Neural progenitor cell (in vitro differentiated cells): Measurements from ENCODE around the gene ZMIZ1. TPM values are rescaled to one million over a fixed set of nuclear protein-coding genes. Genes with fewer than 3 reads are reported as not detected.

Source experiments
- DNase-seq: peaks from one replicate; pipeline ENCODE4 v3.0.0-alpha.2; 2016; ENCODE audit warnings: low spot score
- H2AFZ ChIP-seq: fragments of 200-600 bp; sonication (generic); replicated peaks from 2 replicates; pipeline ENCODE4 v1.6.1; 2016; ENCODE audit warnings: antibody characterized with exemption
- H3F3A ChIP-seq: fragments of 200-600 bp; sonication (generic); 2 replicates; pipeline ENCODE4 v1.6.1; 2016; ENCODE audit warnings: antibody characterized with exemption, low read depth
- H3K27ac ChIP-seq: fragments of 200-600 bp; sonication (generic); 2 replicates; pipeline ENCODE4 v1.5.1; 2016; ENCODE audit warnings: mild to moderate bottlenecking
- H3K27me3 ChIP-seq: fragments of 200-600 bp; sonication (generic); 2 replicates; pipeline ENCODE4 v1.6.1; 2016; ENCODE audit warnings: mild to moderate bottlenecking, moderate library complexity
- H3K36me3 ChIP-seq: fragments of 200-600 bp; sonication (generic); 2 replicates; pipeline ENCODE4 v1.5.1; 2016
- H3K4me1 ChIP-seq: fragments of 200-600 bp; sonication (generic); 2 replicates; pipeline ENCODE4 v1.6.1; 2016; ENCODE audit warnings: mixed run types
- H3K4me2 ChIP-seq: fragments of 200-600 bp; sonication (generic); 2 replicates; pipeline ENCODE4 v1.6.1; 2016
- H3K4me3 ChIP-seq: fragments of 200-600 bp; sonication (generic); 2 replicates; pipeline ENCODE4 v1.5.1; 2016
- H3K79me2 ChIP-seq: fragments of 200-600 bp; sonication (generic); 2 replicates; pipeline ENCODE4 v1.6.1; 2016; ENCODE audit warnings: low read depth
- H3K9ac ChIP-seq: fragments of 200-600 bp; sonication (generic); 2 replicates; pipeline ENCODE4 v1.6.1; 2016
- H3K9me3 ChIP-seq: fragments of 200-600 bp; sonication (generic); 2 replicates; pipeline ENCODE4 v1.5.1; 2016; ENCODE audit warnings: low read depth
- H4K20me1 ChIP-seq: fragments of 200-600 bp; sonication (generic); 2 replicates; pipeline ENCODE4 v1.6.1; 2016; ENCODE audit warnings: low read depth
- H3K27ac Mint-ChIP-seq: 3 replicates; pipeline ENCODE4 v1.8.0; 2021; ENCODE audit warnings: mixed read lengths
- H3K27me3 Mint-ChIP-seq: 2 replicates; pipeline ENCODE4 v1.8.0; 2022; ENCODE audit warnings: low read depth, mild to moderate bottlenecking, inconsistent platforms, moderate library complexity, mixed read lengths; ENCODE audit not compliant: insufficient read depth
- H3K36me3 Mint-ChIP-seq: 3 replicates; pipeline ENCODE4 v1.8.0; 2021; ENCODE audit warnings: mixed read lengths
- H3K4me1 Mint-ChIP-seq: 3 replicates; pipeline ENCODE4 v1.8.0; 2021; ENCODE audit warnings: mixed read lengths
- H3K4me3 Mint-ChIP-seq: 3 replicates; pipeline ENCODE4 v1.8.0; 2021; ENCODE audit warnings: mild to moderate bottlenecking, moderate library complexity, mixed read lengths
- H3K9me3 Mint-ChIP-seq: 3 replicates; pipeline ENCODE4 v1.8.0; 2020; ENCODE audit warnings: mixed read lengths
- CTCF ChIP-seq: fragments of 200-600 bp; sonication (generic); IDR thresholded peaks from 2 replicates; pipeline ENCODE4 v1.5.1; 2017; ENCODE audit warnings: antibody characterized with exemption, mild to moderate bottlenecking
- EZH2 ChIP-seq: fragments of 200-600 bp; sonication (generic); IDR thresholded peaks from 2 replicates; pipeline ENCODE4 v1.6.1; 2017; ENCODE audit warnings: antibody characterized with exemption, mild to moderate bottlenecking, moderate library complexity
- EZH2phosphoT487 ChIP-seq: fragments of 200-600 bp; sonication (generic); IDR thresholded peaks from 2 replicates; pipeline ENCODE4 v1.6.1; 2017; ENCODE audit warnings: antibody characterized with exemption
- total RNA-seq: library from RNA; depleted of rRNA; stranded (reverse); fragments of >200 nt; gene quantifications from 2 replicates; pipeline ENCODE4 v1.2.3, GENCODE V29; 2015; ENCODE audit warnings: low replicate concordance

Gene ZMIZ1
- total RNA-seq, 1 donor from 2014 or later: 5.8 TPM

GRCh38 chr10:79235765-79236432, 167.1 kb downstream of the ZMIZ1 start:
- Histone ChIP-seq H4K20me1 (peaks cover 60% of the 10 kb centered on the region), H3K4me1 (peaks cover 49% of the 10 kb centered on the region), H3F3A (peaks cover 48% of the 10 kb centered on the region), H3K9ac (no peak overlapping the region), H3K4me2 (peak overlapping the region; percentile 62), H3K4me3 (no peak overlapping the region), H3K27me3 (peaks cover 36% of the 10 kb centered on the region), H3K9me3 (no peaks in the 10 kb centered on the region), H3K79me2 (no peaks in the 10 kb centered on the region), H3K36me3 (no peaks in the 10 kb centered on the region), H2AFZ (no peak overlapping the region), H3K27ac (no peak overlapping the region)
- peaks cover 71% of the 10 kb centered on the region for H3K4me1 Mint-ChIP-seq
- no peaks in the 10 kb centered on the region for H3K27me3 Mint-ChIP-seq
- DNase-seq: no peak
- H3K27ac Mint-ChIP-seq: peak overlapping the region; percentile 74
- H3K36me3 Mint-ChIP-seq: peaks cover 17% of the 10 kb centered on the region
- no peak for TF ChIP-seq EZH2phosphoT487
- H3K9me3 Mint-ChIP-seq: no peaks in the 10 kb centered on the region
- H3K4me3 Mint-ChIP-seq: peak overlapping the region; percentile 38

- Histone ChIP-seq H3K27ac (no peak overlapping the region), H3K27me3 (peaks cover 41% of the 10 kb centered on the region), H3K4me3 (no peak overlapping the region), H3K4me1 (peaks cover 54% of the 10 kb centered on the region), H3K9me3 (no peaks in the 10 kb centered on the region), H3K79me2 (no peaks in the 10 kb centered on the region), H3K9ac (no peak overlapping the region), H3K4me2 (peak overlapping the region; percentile 62), H4K20me1 (peaks cover 65% of the 10 kb centered on the region), H2AFZ (no peak overlapping the region), H3F3A (peaks cover 53% of the 10 kb centered on the region), H3K36me3 (no peaks in the 10 kb centered on the region)
- peak overlapping the region; percentile 38 for H3K4me3 Mint-ChIP-seq
- H3K4me1 Mint-ChIP-seq: peaks cover 76% of the 10 kb centered on the region
- H3K36me3 Mint-ChIP-seq: peaks cover 17% of the 10 kb centered on the region
- TF ChIP-seq CTCF: no peak
- no peak for TF ChIP-seq EZH2phosphoT487
- TF ChIP-seq EZH2: no peak
- H3K27me3 Mint-ChIP-seq: peaks cover 2% of the 10 kb centered on the region
- DNase-seq: peak; percentile 64
- peak overlapping the region; percentile 57 for H3K27ac Mint-ChIP-seq
- H3K9me3 Mint-ChIP-seq: no peaks in the 10 kb centered on the region
These were observed 167.6 kb downstream of the ZMIZ1 start for GRCh38 chr10:79236433-79236765.

- Histone ChIP-seq H3K27ac (no peak overlapping the region), H2AFZ (no peak overlapping the region), H3F3A (peaks cover 61% of the 10 kb centered on the region), H3K4me1 (peaks cover 62% of the 10 kb centered on the region), H3K4me2 (peak overlapping the region; percentile 62), H3K27me3 (peaks cover 47% of the 10 kb centered on the region), H4K20me1 (peaks cover 75% of the 10 kb centered on the region), H3K9ac (no peak overlapping the region), H3K9me3 (no peaks in the 10 kb centered on the region), H3K36me3 (no peaks in the 10 kb centered on the region), H3K79me2 (no peaks in the 10 kb centered on the region), H3K4me3 (no peak overlapping the region)
- Mint-ChIP-seq H3K27me3 (peaks cover 2% of the 10 kb centered on the region), H3K9me3 (no peaks in the 10 kb centered on the region), H3K27ac (no peak overlapping the region), H3K4me3 (peak overlapping the region; percentile 50), H3K4me1 (peaks cover 80% of the 10 kb centered on the region), H3K36me3 (peaks cover 15% of the 10 kb centered on the region)
- TF ChIP-seq CTCF: no peak
- TF ChIP-seq EZH2phosphoT487: no peak
- TF ChIP-seq EZH2: no peak
- no peak for DNase-seq
These were observed 168.8 kb downstream of the ZMIZ1 start for GRCh38 chr10:79237454-79238157.

- Mint-ChIP-seq H3K4me3 (peak overlapping the region; percentile 50), H3K4me1 (peaks cover 80% of the 10 kb centered on the region), H3K36me3 (peaks cover 15% of the 10 kb centered on the region), H3K9me3 (no peaks in the 10 kb centered on the region), H3K27me3 (peaks cover 2% of the 10 kb centered on the region), H3K27ac (no peak overlapping the region)
- Histone ChIP-seq H3K79me2 (no peaks in the 10 kb centered on the region), H3K9me3 (no peaks in the 10 kb centered on the region), H3K9ac (no peak overlapping the region), H3K4me3 (no peak overlapping the region), H3K4me1 (peaks cover 62% of the 10 kb centered on the region), H3F3A (peaks cover 61% of the 10 kb centered on the region), H3K27me3 (peaks cover 47% of the 10 kb centered on the region), H3K27ac (no peak overlapping the region), H3K4me2 (no peak overlapping the region), H3K36me3 (no peaks in the 10 kb centered on the region), H4K20me1 (peaks cover 75% of the 10 kb centered on the region), H2AFZ (no peak overlapping the region)
- no peak for DNase-seq
- no peak for TF ChIP-seq EZH2
- TF ChIP-seq EZH2phosphoT487: no peak
- no peak for TF ChIP-seq CTCF
These were observed 169.4 kb downstream of the ZMIZ1 start for GRCh38 chr10:79238158-79238520.
